ENCODE results near the gene RNF38. TPM values are rescaled to one million over a fixed set of nuclear protein-coding genes. Genes with fewer than 3 reads are reported as not detected.

Gene RNF38
- total RNA-seq, 1 donor = 12.7 TPM

DNA sequence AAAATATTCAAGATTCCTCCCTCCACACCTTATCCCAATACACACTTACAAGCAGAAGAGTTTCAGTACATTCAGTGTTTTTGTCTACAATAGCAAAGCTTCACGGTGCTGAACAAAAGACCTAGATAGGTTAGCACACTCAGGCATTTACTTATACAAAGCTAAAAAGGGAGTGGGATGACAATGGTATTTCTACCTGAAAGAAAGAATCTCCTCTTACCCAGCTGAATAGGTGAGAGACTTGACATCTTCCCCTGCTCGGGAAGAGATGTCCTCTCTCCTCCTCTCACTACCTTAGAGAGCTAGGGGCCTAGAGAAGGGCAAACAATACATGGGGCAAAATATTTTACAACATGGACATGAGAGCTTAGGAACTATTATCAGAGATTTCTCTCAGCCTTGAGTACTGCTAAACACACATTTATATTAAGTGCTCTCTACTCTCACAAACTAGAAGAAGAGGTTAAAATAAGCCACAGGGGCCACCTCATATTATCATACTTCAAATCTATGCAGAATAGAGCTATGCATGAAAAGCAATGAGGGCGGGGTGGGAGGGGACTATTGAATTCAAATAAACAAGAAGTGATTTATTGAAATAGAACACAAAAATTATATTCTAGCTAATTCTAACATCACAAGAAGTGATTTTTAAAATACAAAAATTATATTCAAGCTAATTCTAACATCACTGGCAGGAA is 38.6 kb upstream of the RNF38 start:
- peaks cover 33% of the 10 kb centered on the region for H3K79me2 ChIP-seq (ENCODE audit: insufficient read depth, low read length)
- H2AFZ ChIP-seq (ENCODE audit: low read length) = no peak overlapping the region
- no peaks in the 10 kb centered on the region for H3K36me3 ChIP-seq (ENCODE audit: insufficient read depth, low read length)
- no peaks in the 10 kb centered on the region for H3K27me3 ChIP-seq (ENCODE audit: insufficient read depth, low read length)
- TF ChIP-seq, protein P1, sequence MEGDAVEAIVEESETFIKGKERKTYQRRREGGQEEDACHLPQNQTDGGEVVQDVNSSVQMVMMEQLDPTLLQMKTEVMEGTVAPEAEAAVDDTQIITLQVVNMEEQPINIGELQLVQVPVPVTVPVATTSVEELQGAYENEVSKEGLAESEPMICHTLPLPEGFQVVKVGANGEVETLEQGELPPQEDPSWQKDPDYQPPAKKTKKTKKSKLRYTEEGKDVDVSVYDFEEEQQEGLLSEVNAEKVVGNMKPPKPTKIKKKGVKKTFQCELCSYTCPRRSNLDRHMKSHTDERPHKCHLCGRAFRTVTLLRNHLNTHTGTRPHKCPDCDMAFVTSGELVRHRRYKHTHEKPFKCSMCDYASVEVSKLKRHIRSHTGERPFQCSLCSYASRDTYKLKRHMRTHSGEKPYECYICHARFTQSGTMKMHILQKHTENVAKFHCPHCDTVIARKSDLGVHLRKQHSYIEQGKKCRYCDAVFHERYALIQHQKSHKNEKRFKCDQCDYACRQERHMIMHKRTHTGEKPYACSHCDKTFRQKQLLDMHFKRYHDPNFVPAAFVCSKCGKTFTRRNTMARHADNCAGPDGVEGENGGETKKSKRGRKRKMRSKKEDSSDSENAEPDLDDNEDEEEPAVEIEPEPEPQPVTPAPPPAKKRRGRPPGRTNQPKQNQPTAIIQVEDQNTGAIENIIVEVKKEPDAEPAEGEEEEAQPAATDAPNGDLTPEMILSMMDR (IDR thresholded peaks at IDR 0.05; ENCODE audit: extremely low read depth, low read depth, low read length) = no peak
- no peak overlapping the region for H3K4me3 ChIP-seq (ENCODE audit: insufficient read depth, low read length)
- no peak overlapping the region for H3K4me2 ChIP-seq (ENCODE audit: insufficient read depth, low read length)
- DNase-seq (ENCODE audit: insufficient read length, low spot score, missing footprints) = no peak
- H3K9me3 ChIP-seq (ENCODE audit: low read depth, low read length) = no peaks in the 10 kb centered on the region
- no peaks in the 10 kb centered on the region for H3K4me1 ChIP-seq (ENCODE audit: insufficient read depth, low read length)
- no peak overlapping the region for H3K27ac ChIP-seq (ENCODE audit: low read depth, low read length)
- peaks cover 20% of the 10 kb centered on the region for H4K20me1 ChIP-seq (ENCODE audit: insufficient read depth, low read length)

DNA sequence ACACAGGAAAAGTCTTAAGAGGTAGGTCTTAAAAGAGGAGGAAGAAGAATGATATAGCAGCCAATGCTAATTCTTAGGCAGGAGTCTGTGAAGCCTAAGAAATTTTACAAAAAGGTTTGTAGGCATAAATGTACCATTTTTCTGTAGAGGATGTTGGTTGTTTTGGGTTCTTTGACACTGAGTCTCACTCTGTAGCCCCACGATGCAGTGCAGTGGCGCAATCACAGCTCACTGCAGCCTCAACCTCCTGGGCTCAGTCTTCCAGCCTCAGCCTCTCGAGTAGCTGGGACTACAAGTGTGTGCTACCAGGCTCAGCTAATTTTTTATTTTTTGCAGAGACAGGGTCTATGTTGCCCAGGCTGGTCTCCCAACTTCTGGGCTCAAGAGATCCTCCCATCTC is 37.7 kb upstream of the RNF38 start:
- Histone ChIP-seq H3K36me3 (ENCODE audit: insufficient read depth, low read length) (no peaks in the 10 kb centered on the region), H3K4me3 (ENCODE audit: insufficient read depth, low read length) (no peak overlapping the region), H3K79me2 (ENCODE audit: insufficient read depth, low read length) (peaks cover 27% of the 10 kb centered on the region), H2AFZ (ENCODE audit: low read length) (no peak overlapping the region), H4K20me1 (ENCODE audit: insufficient read depth, low read length) (peaks cover 20% of the 10 kb centered on the region), H3K4me2 (ENCODE audit: insufficient read depth, low read length) (no peak overlapping the region), H3K27ac (ENCODE audit: low read depth, low read length) (no peak overlapping the region), H3K4me1 (ENCODE audit: insufficient read depth, low read length) (no peaks in the 10 kb centered on the region), H3K27me3 (ENCODE audit: insufficient read depth, low read length) (no peaks in the 10 kb centered on the region), H3K9me3 (ENCODE audit: low read depth, low read length) (no peaks in the 10 kb centered on the region)
- no peak for DNase-seq (ENCODE audit: insufficient read length, low spot score, missing footprints)
- TF ChIP-seq, protein P1 (IDR thresholded peaks at IDR 0.05; ENCODE audit: extremely low read depth, low read depth, low read length) = no peak

DNA sequence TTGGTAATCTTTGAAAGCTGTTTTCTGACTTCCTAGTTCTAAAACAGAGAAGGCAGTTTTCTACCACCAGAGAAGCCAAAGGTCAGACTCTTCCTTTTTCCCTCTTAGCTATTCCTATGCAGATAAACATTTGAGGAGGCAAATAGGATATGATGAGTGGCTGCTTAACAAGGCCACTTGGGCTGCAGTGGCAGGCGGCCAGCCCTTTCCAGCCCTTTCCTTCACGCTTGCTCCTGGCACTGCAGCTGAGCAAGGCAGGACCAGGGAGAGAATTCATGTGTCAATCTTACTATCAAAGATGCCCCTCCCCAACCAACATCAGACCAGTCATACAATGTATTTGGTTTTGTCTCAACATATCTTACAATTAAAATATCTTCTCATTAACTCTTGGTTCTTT is 36.8 kb upstream of the RNF38 start:
- no peak for DNase-seq (ENCODE audit: insufficient read length, low spot score, missing footprints)
- Histone ChIP-seq H2AFZ (ENCODE audit: low read length) (no peak overlapping the region), H3K27ac (ENCODE audit: low read depth, low read length) (no peak overlapping the region), H3K4me2 (ENCODE audit: insufficient read depth, low read length) (no peak overlapping the region), H3K9me3 (ENCODE audit: low read depth, low read length) (no peaks in the 10 kb centered on the region), H4K20me1 (ENCODE audit: insufficient read depth, low read length) (peaks cover 18% of the 10 kb centered on the region), H3K4me3 (ENCODE audit: insufficient read depth, low read length) (no peak overlapping the region), H3K36me3 (ENCODE audit: insufficient read depth, low read length) (no peaks in the 10 kb centered on the region), H3K79me2 (ENCODE audit: insufficient read depth, low read length) (peaks cover 25% of the 10 kb centered on the region), H3K27me3 (ENCODE audit: insufficient read depth, low read length) (no peaks in the 10 kb centered on the region), H3K4me1 (ENCODE audit: insufficient read depth, low read length) (no peaks in the 10 kb centered on the region)
- TF ChIP-seq, protein P1 (IDR thresholded peaks at IDR 0.05; ENCODE audit: extremely low read depth, low read depth, low read length) = no peak

GRCh38 chr9:36433386-36433785 is 33.3 kb upstream of the RNF38 start:
- H3K36me3 ChIP-seq (ENCODE audit: insufficient read depth, low read length) = no peaks in the 10 kb centered on the region
- H3K79me2 ChIP-seq (ENCODE audit: insufficient read depth, low read length) = peaks cover 21% of the 10 kb centered on the region
- no peaks in the 10 kb centered on the region for H3K9me3 ChIP-seq (ENCODE audit: low read depth, low read length)
- TF ChIP-seq, protein P1 (IDR thresholded peaks at IDR 0.05; ENCODE audit: extremely low read depth, low read depth, low read length) = no peak
- no peak overlapping the region for H2AFZ ChIP-seq (ENCODE audit: low read length)
- no peaks in the 10 kb centered on the region for H3K4me1 ChIP-seq (ENCODE audit: insufficient read depth, low read length)
- no peak overlapping the region for H3K27ac ChIP-seq (ENCODE audit: low read depth, low read length)
- H4K20me1 ChIP-seq (ENCODE audit: insufficient read depth, low read length) = peaks cover 11% of the 10 kb centered on the region
- H3K27me3 ChIP-seq (ENCODE audit: insufficient read depth, low read length) = no peaks in the 10 kb centered on the region
- no peak overlapping the region for H3K4me2 ChIP-seq (ENCODE audit: insufficient read depth, low read length)
- no peak overlapping the region for H3K4me3 ChIP-seq (ENCODE audit: insufficient read depth, low read length)
- DNase-seq (ENCODE audit: insufficient read length, low spot score, missing footprints) = no peak

All from osteoblast (primary cell).